COLO668 (cell line): ENCODE measurements around the gene PPIG.
"Not testable (repeated sequence)": the region's sequence is repeated elsewhere in the genome, so short reads cannot be mapped to it uniquely, and the experiment has no call there.

Experiments used
- DNase-seq: peaks from one replicate; lab custom pipeline; 2025; ENCODE audit not compliant: unreplicated experiment; lab: John Stamatoyannopoulos, UW

PPIG gene

GRCh38 chr2:169662744-169663143 lies 78.6 kb downstream of the PPIG start:
- no peak for DNase-seq

DNA sequence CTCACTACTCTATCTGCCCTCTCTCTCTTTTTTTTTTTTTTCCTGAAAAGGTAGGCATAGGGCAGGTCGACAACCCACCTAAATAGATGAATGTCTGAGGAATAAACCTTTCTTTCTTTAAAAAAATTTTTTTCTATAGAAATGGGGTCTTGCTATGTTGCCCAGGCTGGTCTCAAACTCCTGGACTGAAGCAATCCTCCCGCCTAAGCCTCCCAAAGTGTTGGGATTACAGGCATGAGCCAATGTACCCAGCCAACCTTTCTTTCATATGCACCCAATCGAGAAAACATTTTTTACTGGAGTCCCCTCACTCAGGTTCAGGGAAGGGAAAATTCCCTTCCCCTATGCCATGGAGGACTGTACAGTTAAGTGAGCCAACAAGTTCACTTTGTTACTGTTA lies 79.1 kb downstream of the PPIG start:
- DNase-seq: no peak

GRCh38 chr2:169664600-169664977 lies 80.4 kb downstream of the PPIG start:
- no peak for DNase-seq

DNA sequence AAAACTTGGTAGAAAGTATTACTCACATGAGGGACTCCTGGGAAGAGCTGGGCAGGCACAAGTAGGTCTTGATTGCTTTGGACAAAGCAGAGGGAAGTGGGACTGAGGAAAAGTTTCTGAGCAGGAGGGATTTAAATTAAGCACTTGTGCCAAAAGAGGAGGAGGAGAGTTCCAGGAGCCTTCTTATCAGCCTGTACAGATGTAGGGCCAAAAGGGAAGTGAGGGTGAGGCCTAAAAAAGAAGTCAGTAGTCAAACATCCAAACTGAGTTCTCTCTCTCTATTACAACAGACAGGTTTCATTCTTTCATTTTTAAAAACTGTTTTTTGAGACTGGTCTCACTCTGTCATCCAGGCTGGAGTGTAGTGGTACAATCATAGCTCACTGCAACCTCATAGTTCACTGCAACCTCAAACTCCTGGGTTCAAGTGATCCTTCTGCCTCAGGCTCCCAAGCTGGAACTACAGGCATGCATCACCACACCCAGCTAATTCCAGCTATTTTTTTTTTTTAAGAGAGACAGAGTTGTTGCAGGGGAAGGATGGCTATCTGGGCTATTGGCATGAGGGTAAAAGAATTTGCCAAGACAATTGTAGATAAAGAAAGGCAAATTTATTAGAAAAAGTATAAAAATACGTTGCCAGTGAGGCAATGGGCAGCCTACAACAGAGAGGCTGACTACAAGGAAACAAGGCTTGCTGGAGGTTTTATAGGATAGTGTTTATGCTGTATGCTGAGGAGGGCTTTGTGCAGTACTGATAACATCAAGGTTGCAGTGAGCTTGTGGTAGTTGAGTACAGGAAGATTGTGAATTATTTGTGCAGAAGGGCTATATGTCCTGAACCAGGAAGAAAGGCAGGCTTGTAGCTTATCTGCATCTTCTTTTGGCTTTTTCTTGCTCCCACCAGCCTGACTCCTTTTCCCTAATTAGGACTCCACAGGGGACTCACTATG lies 81.1 kb downstream of the PPIG start:
- no peak for DNase-seq

- DNase-seq: no peak
Observed at GRCh38 chr2:169667583-169667982, 83.4 kb downstream of the PPIG start.

GRCh38 chr2:169670215-169670651 lies 86.1 kb downstream of the PPIG start:
- no peak for DNase-seq

DNA sequence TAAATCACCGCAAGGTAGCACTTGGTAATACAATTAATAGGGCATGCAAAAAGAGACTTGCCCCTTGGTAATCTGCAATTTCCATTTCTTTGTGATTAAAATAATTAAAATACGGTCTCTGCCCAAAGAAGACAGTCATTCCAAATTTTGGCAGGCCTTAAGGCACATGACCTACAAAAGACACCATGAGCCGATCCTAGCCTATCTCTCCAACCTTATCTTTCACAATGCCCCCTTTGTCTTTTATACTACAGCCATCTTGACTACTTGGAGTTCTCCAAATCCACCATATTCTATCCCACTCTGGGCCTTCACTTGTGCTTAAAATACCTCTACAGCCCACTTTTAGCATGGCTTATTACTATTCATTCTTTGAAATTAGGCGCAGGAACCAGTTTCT lies 86.8 kb downstream of the PPIG start:
- no peak for DNase-seq

- no peak for DNase-seq
Observed at GRCh38 chr2:169672406-169672805, 88.3 kb downstream of the PPIG start.

DNA sequence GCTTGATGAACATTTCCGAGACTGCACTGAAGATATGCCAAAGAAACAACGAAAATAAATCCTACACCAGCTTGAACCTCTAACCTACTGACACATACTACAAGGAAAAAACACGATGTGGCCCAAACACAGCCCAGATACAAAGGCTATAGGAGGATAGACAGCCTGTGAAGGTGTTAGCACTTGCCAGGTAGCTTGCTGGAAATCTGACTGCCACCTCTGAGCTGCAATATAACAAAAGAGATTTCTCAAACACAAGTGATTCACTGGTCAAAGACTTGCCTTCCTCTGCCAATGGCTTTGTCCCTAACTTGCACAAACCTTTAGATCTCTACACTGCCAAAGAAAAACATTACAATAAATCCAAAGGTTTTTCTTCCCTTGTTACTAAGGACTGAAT lies 89.0 kb downstream of the PPIG start:
- no peak for DNase-seq

GRCh38 chr2:169673921-169674320 lies 89.8 kb downstream of the PPIG start:
- no peak for DNase-seq

DNA sequence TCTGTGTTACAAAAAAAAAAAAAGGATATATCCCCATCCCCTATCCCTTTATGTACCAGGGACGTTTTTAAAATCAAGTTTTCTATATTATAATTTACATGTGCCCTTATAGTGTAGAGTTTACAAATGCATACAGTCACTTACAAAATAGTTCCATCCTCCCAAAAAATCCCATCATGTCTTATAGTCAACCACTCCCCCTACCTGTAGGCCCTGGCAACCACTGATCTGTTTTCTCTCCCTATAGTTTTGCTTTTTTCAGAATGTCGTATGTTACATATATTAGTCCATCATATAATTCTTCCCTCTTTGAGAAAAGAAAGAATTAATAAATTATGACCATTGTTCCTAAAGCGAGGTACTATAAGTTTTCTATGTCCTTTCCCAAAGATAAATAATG lies 92.2 kb downstream of the PPIG start:
- no peak for DNase-seq

DNA sequence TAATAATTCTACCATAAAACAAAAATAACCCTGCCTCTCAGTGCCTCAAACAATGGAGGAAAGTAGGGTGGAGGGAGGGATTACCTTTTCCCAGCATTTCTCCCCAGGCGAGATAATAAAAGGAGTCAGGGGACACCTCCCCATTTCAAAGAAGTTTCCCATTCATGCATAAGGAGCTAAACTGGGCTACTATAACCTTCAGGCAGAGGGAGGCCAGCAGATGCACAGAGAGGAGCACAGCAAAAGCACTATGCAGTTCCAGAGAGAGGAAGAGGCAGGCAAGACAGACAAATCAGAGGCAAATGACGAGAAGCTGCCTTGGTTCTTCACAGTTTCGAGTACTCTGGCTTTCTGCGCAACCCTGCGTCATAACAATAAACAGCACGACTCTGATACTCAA lies 92.7 kb downstream of the PPIG start:
- no peak for DNase-seq

GRCh38 chr2:169683054-169683424 lies 98.9 kb downstream of the PPIG start:
- DNase-seq: no peak

DNA sequence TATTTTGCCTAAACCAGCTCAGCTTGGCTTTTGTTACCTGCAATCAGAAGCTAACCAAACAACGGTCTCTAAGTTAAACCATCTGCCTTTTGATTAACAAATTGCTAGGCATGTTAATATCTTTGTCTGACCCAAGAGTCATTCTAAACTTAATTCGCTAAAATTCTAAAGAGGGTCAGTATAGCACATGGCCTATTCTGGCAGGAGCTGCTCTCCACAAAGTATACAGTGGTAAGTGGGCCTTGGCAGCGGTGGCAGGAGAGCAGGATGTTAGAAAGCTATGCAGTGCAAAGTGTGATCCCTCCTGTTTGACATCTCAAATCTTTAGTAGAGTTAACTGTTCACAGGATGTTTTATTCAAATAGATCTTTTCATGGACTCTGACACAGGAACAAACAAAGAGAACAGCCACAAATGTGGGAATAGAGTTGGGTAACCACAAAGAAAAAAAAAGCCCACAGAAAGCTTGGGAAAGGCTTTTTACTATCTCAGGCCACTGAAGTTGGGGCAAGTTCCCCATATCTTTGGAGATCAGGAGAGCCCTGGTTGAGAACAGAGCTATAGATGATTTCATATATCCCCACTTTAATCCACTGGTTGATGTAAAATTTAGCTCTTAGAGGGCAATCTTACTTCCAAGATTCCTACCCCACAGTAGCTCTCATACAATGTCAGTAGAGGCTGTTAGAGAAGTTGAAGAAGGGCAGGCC lies 99.4 kb downstream of the PPIG start:
- no peak for DNase-seq

GRCh38 chr2:169684135-169684565 lies 100.0 kb downstream of the PPIG start:
- no peak for DNase-seq

GRCh38 chr2:169684712-169685111 lies 100.6 kb downstream of the PPIG start:
- not testable (repeated sequence) for DNase-seq

GRCh38 chr2:169686825-169687224 lies 102.7 kb downstream of the PPIG start:
- DNase-seq: not testable (repeated sequence)

- DNase-seq: not testable (repeated sequence)
Observed at GRCh38 chr2:169687943-169688342, 103.8 kb downstream of the PPIG start.

GRCh38 chr2:169690958-169691357 lies 106.8 kb downstream of the PPIG start:
- DNase-seq: no peak
